Myocyte (in vitro differentiated cells): ENCODE data around the gene ZGLP1. TPM values are rescaled to one million over a fixed set of nuclear protein-coding genes. Genes with fewer than 3 reads are reported as not detected.
"Not testable (repeated sequence)": the region's sequence is repeated elsewhere in the genome, so short reads cannot be mapped to it uniquely, and the experiment has no call there.

ENCODE experiments used
- DNase-seq: peaks from one replicate; pipeline ENCODE4 v3.0.0-alpha.2; 2012; ENCODE audit warnings: low read depth
- polyA plus RNA-seq: library from polyadenylated mRNA; unstranded; fragments of >200 nt; gene quantifications from one replicate; pipeline ENCODE4 v1.2.1, GENCODE V29; 2012; ENCODE audit warnings: missing spikeins
- total RNA-seq: library from RNA; depleted of rRNA; stranded (reverse); fragments of >200 nt; gene quantifications from 2 replicates; pipeline ENCODE4 v1.2.3, GENCODE V29; 2014

The ZGLP1 gene
- 1.8 and 4.2 TPM in 2 replicates for total RNA-seq
- polyA plus RNA-seq = 5.4 TPM

DNA sequence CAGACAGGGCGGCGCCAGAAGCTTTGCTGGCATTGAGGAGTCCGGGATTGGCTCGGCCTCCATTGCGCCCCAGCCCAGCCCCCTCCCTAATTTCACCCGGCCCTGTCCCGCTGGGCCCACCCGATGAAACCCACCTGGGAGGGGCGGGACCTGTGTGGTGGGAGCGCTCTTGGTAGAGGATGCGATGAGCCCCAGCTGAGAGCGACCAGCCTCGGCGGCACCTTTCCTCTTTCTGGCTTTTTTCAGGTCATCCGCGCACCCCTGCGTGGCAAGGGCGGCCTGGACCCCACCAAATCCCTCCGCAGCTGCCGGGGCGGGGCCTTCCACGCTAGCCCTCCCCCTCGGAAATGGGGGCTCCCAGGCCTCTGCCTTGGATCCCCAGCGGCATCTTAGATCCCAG lies at the start of gene ZGLP1:
ZGLP1 (minus strand) TSS at position 393 of the 400 bp plus-strand sequence.
- no peak for DNase-seq

DNA sequence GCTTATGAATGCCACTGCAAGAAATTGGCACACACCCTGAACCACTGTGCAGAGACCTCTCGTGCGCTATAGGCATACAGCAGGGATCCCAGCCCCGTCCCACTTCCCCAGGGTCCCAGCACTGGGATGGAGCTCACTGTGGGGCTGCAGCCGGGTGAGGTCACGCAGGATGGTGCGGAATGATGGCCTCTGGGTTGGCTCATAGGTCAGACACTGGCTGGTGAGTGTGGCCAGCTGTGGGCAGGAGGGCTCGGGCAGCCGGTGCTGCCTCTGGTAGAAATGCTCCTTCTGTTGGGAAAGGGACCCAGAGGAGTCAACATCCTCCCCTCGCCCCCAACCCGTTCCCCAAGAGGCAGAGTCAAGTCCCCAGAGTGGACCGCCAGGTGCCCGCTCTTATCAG lies 46.8 kb upstream of the ZGLP1 start:
- no peak for DNase-seq

DNA sequence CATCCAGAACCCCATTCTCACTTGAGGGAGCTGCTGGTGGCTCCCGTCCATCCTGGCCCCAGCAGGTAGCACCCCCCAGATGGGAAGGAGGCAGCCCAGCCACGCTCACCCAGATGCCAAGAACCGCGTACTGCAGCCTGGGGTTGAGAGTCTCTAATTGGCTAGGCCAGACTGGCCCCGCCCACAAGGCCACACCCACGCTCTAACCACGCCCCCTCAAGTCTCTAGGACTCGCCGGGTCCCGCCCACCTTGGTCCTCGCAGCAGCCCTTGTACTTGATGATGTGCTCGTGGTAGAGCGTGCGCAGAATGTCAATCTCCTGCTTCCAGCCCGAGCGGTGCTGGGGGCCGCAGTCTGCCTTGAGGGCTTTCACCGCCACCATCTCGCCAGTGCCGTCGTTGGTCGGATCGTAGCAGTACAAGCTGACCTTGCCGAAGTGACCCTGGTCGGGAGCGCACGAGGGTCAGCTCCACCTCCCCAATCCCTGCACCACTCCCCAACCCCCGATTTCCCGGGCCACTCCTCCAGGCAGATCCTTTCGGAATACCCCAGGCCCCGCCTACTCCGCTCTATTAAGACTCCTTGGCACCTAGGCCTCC lies 44.3 kb upstream of the ZGLP1 start:
- no peak for DNase-seq

DNA sequence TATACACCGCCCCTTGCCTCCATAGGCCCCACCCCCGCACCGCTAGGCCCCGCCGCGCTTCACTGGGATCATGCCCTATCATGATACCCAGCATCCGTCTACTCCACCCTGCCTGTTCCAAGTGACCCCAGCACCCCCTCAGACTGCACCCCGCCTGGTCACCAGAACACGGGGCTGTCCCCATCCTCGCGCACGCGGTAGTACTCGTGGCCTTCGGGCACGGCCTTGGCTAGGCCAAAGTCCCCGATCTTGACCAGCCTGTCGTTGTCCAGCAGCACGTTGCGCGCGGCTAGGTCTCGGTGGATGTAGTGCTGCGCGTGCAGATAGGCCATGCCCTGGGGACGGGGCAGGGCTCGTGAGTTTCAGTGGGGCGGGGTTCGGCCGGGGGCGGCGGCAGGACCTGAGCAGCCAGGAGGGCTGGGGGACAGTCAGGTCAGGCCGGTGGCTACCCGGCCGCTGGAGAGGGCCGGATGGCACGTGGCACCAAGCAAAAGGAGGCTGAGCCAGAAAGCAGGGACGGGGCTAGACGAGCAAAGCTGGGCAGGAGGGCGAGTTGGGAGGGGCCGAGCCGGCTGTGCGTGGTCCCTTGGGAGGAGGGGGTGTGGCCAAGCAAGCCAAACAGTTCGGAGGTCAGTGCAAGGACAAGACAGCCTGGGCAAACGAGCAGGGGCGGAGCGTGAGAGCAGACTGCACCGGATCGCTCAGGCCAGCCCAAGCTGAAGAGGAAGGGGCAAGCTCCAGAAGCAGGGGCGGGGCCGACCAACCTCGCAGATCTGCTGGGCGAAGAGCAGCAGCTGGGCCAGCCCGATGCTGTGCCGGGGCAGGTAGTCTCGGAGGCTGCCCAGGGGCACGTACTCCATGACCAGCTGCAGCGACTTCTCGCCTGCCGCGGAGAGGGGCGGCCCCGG lies 43.4 kb upstream of the ZGLP1 start:
- no peak for DNase-seq

DNA sequence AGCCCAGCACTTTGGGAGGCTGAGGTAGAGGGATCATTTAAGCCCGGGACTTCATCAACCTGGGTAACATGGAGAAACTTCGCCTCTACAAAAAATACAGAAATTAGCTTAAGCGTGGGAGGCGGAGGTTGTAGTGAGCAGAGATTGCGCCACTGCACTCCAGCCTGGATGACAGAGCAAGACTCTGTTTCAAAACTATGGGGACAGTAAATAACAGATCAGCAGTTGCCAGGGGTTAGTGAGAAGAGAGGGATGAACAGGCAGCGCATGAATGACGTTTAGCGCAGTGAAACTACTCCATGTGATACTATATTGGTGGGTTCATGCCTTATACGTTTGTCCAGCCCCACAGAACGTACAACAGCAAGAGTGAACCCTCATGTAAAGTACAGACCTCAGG lies 36.9 kb upstream of the ZGLP1 start:
- DNase-seq = no peak

DNA sequence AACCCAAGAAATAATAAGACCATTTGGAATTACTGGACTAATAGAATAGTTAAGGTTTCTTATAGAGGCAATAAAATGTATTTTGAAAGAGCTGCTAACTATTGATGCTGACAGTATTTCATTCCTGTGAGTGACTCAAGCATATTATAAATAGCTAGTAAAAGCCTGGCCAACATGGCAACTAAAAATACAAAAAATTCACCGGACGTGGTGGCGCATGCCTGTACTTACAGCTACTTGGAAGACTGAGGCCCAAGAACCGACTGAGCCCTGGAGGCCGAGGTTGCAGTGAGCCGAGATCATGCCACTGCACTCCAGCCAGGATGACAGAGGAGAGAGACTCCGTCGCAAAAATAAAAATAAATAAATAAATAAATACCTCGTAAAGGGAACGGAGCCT lies 35.2 kb upstream of the ZGLP1 start:
- no peak for DNase-seq

DNA sequence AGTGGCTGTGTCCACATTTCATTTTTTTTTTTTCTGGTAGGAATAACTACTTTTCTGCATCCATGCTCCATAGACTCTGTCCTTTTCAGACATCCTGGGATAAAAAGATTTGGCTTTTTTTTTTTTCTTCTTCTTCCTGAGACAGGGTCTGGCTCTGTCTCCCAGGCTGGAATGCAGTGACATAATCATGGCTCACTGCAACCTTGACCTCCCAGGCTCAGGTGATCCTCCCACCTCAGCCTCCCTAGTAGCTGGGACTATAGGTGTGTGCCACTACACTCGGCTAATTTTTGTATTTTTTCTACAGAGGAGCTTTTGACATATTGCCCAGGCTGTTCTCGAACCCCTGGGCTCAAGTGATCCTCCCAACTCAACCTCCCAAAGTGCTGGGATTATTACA lies 33.9 kb upstream of the ZGLP1 start:
- no peak for DNase-seq

DNA sequence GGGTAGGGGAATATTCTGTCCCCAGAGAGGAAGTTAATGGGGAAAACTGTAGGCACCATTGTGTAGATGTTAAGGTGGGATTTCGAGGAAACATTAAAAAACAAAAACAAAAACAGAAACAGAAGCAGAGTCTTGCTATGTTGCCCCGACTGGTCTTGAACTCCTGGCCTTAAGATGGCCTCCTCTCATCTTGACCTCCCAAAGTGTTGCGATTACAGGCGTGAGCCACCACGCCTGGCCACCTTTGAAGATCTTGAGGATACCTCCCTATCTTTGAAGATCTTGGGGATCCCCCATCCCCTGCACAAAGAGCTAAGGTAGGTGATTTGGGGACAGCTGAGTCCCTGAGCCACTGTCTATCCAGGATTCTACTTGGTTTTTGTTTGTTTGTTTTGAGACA lies 30.4 kb upstream of the ZGLP1 start:
- DNase-seq = no peak

DNA sequence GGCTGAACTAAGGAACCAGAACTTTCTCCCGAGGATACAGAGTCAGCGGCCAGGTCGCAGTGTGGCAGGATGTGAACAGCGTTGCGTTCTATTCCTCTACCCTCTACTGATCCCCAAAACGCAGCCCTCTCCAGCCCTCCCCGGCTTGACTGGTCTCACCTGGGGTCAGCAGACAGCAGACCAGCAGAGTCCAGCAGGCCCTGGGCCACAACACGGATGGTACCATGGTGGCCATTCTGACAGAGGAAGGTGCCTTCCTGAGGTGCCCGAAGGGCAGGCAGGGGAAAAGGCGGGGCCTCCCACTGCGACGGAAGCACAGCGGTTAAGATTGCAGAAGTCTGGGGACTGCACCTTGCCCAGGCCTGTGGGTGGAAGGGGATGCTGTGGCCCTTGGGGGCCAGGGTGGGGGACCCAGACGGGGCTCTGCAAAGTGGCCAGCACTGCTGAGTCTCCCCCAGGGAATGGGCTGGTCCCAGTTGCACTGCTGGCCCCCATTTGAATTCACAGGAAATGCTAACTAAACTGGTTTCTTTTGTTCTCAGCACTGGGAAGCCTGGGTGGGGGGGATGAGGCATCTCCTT lies 29.9 kb upstream of the ZGLP1 start, which contains the start of gene ICAM3:
ICAM3 (minus strand) TSS at position 245 of the 581 bp plus-strand sequence; CDS start at position 235, 10 bp downstream.
- no peak for DNase-seq

DNA sequence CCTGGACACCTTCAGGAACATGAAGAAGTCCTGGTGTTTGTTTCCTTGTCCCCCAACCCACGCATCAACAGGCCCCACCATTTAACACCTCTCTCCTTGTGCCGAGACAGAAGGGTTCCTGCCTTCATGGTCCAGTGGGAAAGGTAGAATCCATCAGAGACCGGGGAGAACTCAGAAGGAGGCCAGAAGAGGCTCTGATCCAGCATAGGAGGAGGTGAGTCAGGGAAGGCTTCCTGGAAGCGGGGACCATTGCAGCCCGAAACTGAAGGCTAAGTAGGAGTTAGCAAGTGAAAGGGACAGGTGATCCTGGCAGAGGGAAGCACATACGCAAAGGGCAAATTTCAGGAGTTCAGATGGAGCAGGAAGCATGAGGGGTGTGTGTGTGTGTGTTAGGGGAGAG lies 29.3 kb upstream of the ZGLP1 start:
- no peak for DNase-seq

DNA sequence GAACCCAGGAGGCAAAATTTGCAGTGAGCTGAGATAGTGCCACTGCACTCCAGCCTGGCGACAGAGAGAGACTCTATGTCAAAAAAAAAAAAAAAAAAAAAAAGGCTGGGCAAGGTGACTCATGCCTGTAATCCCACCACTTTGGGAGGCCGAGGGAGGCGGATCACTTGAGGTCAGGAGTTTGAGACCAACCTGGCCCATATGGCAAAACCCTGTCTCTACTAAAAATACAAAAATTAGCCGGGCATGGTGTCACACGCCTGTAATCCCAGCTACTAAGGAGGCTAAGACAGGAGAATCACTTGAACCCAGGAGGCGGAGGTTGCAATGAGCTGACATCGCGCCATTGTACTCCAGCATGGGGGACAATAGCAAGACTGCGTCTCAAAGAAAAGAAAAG lies 27.1 kb upstream of the ZGLP1 start:
- not testable (repeated sequence) for DNase-seq

DNA sequence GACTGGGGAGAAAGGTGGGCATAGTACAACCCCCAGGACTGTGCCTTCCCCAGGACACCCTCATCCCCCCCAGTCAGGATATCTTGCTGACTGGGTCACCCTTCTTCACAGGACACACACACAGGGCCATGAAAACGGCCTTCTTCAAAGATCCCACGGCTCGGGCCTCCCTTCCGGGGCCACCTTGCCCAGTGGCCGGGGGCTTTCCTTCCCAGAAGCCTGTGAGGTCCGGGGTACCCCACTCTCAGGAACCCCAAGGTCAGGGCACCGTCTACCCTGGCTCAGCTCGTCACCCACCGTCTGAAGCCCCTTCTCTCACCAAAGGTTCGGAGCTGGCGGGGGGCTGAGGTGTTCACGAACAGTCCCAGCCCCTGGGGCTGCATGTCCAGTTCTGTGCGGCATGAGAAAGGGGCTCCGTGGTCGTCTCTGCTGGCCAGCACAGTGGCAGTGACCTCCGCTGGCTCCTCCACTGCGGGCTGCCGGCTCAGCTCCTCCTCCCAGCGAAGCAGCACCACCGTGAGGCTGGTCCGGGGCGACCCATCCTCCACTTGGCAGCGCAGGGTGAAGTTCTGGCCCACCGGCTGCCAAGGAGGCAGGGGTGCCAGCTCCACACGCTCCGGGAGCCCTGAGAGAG lies 25.9 kb upstream of the ZGLP1 start:
- no peak for DNase-seq

DNA sequence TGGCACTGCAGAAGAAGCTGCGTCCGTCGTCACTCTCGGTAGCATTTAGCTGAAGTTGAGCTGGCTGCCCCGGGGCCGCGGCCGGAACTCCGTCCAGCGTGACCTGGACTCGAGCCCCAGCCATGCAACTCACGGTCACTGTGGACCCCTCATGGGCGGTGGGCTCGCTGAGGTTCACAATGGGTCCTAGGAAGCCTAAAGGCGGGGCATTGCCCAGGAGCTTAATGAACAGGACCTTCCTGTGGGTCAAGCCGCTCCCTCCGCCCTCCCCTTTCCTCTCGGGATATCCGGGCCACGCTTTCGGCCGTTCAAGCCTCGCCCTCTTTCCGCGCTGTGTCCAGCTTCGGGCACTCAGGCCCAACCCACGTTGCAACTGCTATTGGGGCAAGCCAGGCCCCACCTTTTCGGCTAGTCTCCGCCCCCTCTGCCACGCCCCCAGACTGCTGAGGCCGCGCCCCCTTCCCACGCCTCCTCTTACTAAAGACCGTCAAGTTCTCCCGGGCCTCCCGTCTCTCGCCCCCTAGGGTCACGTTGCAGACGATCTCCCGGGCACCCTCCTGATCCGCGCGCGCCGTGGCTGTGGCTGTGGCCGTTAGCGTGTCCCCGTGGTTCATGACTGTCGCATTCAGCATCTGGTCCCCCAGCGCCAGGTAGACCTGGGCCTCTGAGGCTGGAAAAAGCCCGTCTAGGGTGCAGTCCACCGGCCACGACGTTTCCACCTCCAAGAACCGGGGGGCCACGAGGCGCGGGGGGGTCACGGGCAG lies 25.2 kb upstream of the ZGLP1 start:
- peak; percentile 94 for DNase-seq

DNA sequence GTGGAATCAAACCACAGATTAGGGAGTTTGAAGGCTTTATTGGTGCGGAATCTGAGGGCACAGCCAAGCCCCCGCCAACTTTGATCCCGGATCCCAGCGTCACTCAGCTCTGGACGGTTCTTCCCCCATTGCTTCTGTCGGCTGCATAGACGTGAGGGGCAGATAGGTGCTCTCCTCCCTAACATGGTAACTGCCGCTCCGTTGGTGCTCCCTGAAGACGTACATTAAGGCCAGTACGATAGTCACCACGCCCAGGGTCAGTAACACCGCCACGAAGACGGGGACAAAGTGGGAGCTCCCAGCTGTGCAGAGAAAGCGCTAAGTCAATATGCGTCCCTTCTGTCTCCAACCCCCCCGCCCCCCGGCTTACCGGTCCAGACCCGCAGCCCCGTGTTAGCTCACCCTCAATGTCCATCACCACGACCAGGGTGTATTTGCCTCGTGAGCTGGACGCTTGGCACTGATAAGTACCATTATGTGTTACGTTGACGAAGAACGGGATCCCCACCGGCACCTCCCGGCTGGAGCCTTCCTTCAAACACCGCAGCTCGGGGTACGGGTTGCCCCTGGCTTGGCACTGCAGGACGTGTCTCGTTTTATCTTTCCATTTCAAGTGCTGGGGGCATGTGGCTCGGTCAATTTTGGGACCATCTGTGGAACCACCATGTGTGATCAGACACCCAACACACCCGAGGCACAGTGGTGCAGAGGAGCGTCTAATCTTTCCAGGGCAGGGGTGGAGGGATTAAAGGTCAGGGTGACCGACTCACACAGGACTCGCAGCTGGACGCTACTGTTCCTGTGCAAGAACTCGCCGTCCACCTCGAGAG lies 24.4 kb upstream of the ZGLP1 start:
- no peak for DNase-seq

DNA sequence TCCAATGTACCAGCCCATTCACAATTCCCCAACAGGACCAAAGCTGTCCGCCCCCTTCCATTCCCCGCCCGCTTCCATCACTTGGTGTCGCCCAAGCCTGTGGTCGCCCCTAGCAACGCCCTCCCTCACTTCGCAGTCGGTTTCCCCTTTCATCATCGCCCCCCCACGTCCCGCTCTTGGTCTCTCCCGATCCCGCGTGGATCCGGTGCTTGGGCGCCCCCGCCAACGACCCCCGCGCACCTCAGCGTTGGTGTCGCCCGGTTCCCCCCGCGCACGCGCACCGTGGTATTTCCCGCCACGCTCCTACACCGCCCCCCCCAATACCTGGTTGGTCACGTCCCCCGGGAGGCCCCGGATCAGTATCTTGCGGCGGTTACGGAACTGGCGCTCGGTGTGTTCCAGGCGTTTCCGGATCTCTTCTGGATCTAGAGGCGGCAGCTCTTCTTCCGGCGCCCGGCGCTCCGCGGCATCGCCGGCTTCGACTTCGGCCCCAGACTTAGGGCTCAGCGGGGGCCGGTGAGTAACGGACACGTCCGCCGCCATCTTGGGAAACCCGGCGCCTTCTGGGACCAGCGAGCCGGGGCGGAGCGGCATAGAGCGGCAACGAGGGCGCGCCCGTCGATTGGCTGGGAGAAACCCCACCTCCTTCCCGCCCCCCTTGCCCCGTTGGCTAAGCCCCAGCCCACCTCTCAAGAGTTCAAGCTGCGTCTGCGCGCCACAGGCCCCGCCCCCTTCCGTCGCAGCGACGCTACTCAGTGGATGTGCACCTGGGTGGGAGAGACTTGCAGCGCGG lies 23.5 kb upstream of the ZGLP1 start, which contains the start of gene RAVER1:
RAVER1 (minus strand) TSS at position 565 of the 793 bp plus-strand sequence; CDS start at position 543, 22 bp downstream.
- DNase-seq = peak; percentile 98

DNA sequence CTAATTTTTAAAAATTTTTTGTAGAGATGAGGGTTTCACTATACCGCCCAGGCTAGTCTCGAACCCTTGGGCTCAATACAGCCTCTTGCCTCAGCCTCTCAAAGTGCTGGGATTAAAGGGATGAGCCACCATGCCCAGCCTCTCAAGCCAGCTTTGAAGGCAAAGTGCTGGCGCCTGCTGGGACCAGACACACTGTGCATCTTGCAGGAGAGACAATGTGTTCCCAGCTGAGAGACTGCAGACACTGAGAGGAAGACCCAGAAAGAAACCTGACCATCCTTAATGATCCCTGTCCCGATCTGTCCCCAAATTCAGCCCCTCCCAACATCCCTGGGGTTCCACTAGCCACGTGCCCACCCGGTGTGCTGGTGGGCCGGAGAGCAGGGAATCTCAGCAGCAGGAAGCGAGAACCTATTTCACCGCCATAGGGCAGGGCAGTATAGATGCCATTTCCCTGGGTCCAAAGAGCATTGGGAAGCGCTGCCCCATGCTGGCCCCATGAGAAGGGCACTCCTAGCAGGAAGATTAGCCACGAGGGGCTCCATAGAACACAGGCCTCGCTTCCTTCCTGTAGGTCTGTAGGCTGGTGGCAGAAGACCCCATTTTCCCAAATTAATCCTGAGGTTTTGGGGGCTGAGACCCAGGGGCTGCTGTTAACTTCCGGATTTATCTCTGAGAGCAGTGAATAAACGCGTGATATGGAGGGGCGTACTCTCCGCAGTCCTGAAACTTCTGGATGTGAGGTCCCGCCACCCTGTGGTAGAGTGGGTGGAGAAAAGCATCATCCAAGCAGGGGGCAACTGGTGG lies 22.7 kb upstream of the ZGLP1 start:
- DNase-seq = no peak

DNA sequence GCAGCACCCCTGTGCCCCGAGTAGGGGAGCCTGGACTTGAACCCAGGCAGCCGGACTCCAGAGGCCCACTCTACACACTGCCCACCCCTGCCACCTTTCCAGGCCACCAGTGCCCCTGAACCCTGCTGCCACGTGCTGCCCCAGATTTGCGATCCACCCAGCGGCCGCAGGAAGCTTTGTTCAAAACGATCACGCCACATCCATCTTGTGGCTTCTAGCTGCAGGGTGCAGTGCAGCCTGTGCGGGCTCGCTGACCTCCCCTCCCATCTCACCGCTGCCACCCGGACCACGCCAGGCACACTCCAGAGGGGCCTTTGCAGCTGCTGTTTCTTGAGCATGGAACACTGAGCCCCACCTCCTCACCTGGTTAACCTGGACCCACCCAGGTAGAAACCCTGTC lies 19.9 kb upstream of the ZGLP1 start:
- no peak for DNase-seq
